ENCODE results near the gene CD36.

The CD36 gene

GRCh38 chr7:80686576-80686975 is 48.1 kb downstream of the CD36 start:
- DNase-seq (ENCODE audit: low spot score in 2 of 2) (no peak), ATAC-seq (no peak)
- no peak overlapping the region for H3K4me3 Mint-ChIP-seq
- H3K9me3 Mint-ChIP-seq: peaks cover 13% of the 10 kb centered on the region
- H3K36me3 Mint-ChIP-seq: no peaks in the 10 kb centered on the region
- no peak overlapping the region for H3K27ac Mint-ChIP-seq
- no peaks in the 10 kb centered on the region for H3K4me1 Mint-ChIP-seq

GRCh38 chr7:80699045-80699638 is 60.7 kb downstream of the CD36 start:
- H3K9me3 Mint-ChIP-seq: peaks cover 9% of the 10 kb centered on the region
- DNase-seq (ENCODE audit: low spot score in 2 of 2): no peak

GRCh38 chr7:80699721-80700256 is 61.3 kb downstream of the CD36 start:
- Mint-ChIP-seq H3K9me3 (peaks cover 9% of the 10 kb centered on the region), H3K36me3 (no peaks in the 10 kb centered on the region), H3K27ac (no peak overlapping the region), H3K4me1 (no peaks in the 10 kb centered on the region), H3K4me3 (no peak overlapping the region)
- DNase-seq (ENCODE audit: low spot score in 2 of 2) (no peak), ATAC-seq (no peak)

More at GRCh38 chr7:80699045-80699638, 60.7 kb downstream of the CD36 start:
- H3K36me3 Mint-ChIP-seq: no peaks in the 10 kb centered on the region
- H3K27ac Mint-ChIP-seq: no peak overlapping the region
- no peak for ATAC-seq
- no peaks in the 10 kb centered on the region for H3K4me1 Mint-ChIP-seq
- H3K4me3 Mint-ChIP-seq: no peak overlapping the region

GRCh38 chr7:80703272-80703671 is 64.8 kb downstream of the CD36 start:
- Mint-ChIP-seq H3K36me3 (no peaks in the 10 kb centered on the region), H3K4me1 (no peaks in the 10 kb centered on the region), H3K9me3 (peaks cover 22% of the 10 kb centered on the region), H3K4me3 (no peak overlapping the region), H3K27ac (no peak overlapping the region)
- ATAC-seq (no peak), DNase-seq (ENCODE audit: low spot score in 2 of 2) (no peak)

GRCh38 chr7:80705130-80705781 is 66.8 kb downstream of the CD36 start:
- no peak for DNase-seq (ENCODE audit: low spot score in 2 of 2)
- peaks cover 25% of the 10 kb centered on the region for H3K9me3 Mint-ChIP-seq
- no peak overlapping the region for H3K4me3 Mint-ChIP-seq

GRCh38 chr7:80707318-80707717 is 68.9 kb downstream of the CD36 start:
- DNase-seq (ENCODE audit: low spot score in 2 of 2) (no peak), ATAC-seq (no peak)
- no peaks in the 10 kb centered on the region for H3K4me1 Mint-ChIP-seq
- no peaks in the 10 kb centered on the region for H3K36me3 Mint-ChIP-seq
- H3K27ac Mint-ChIP-seq: no peak overlapping the region
- H3K9me3 Mint-ChIP-seq: peaks cover 22% of the 10 kb centered on the region
- no peak overlapping the region for H3K4me3 Mint-ChIP-seq

More at GRCh38 chr7:80705130-80705781, 66.8 kb downstream of the CD36 start:
- no peak for ATAC-seq
- Mint-ChIP-seq H3K27ac (no peak overlapping the region), H3K36me3 (no peaks in the 10 kb centered on the region), H3K4me1 (no peaks in the 10 kb centered on the region)

- Mint-ChIP-seq H3K4me3 (no peak overlapping the region), H3K27ac (no peak overlapping the region), H3K4me1 (no peaks in the 10 kb centered on the region), H3K36me3 (no peaks in the 10 kb centered on the region), H3K9me3 (peaks cover 18% of the 10 kb centered on the region)
- DNase-seq (ENCODE audit: low spot score in 2 of 2) (no peak), ATAC-seq (no peak)
Measured at GRCh38 chr7:80708123-80708522, 69.7 kb downstream of the CD36 start.

GRCh38 chr7:80711531-80711930 is 73.1 kb downstream of the CD36 start:
- Mint-ChIP-seq H3K4me1 (no peaks in the 10 kb centered on the region), H3K36me3 (no peaks in the 10 kb centered on the region), H3K27ac (no peak overlapping the region), H3K9me3 (peaks cover 12% of the 10 kb centered on the region), H3K4me3 (no peak overlapping the region)
- ATAC-seq (no peak), DNase-seq (ENCODE audit: low spot score in 2 of 2) (no peak)

GRCh38 chr7:80719261-80719660 is 80.8 kb downstream of the CD36 start:
- no peaks in the 10 kb centered on the region for H3K36me3 Mint-ChIP-seq
- no peaks in the 10 kb centered on the region for H3K4me1 Mint-ChIP-seq
- ATAC-seq (no peak), DNase-seq (ENCODE audit: low spot score in 2 of 2) (no peak)
- peaks cover 6% of the 10 kb centered on the region for H3K9me3 Mint-ChIP-seq
- no peak overlapping the region for H3K27ac Mint-ChIP-seq
- no peak overlapping the region for H3K4me3 Mint-ChIP-seq

GRCh38 chr7:80720146-80720545 is 81.7 kb downstream of the CD36 start:
- DNase-seq (ENCODE audit: low spot score in 2 of 2) (no peak), ATAC-seq (no peak)
- Mint-ChIP-seq H3K4me3 (no peak overlapping the region), H3K27ac (no peak overlapping the region), H3K9me3 (peaks cover 6% of the 10 kb centered on the region), H3K4me1 (no peaks in the 10 kb centered on the region), H3K36me3 (no peaks in the 10 kb centered on the region)

- H3K9me3 Mint-ChIP-seq: peaks cover 6% of the 10 kb centered on the region
- H3K4me1 Mint-ChIP-seq: no peaks in the 10 kb centered on the region
- ATAC-seq (no peak), DNase-seq (ENCODE audit: low spot score in 2 of 2) (no peak)
- H3K27ac Mint-ChIP-seq: no peak overlapping the region
- no peaks in the 10 kb centered on the region for H3K36me3 Mint-ChIP-seq
- H3K4me3 Mint-ChIP-seq: no peak overlapping the region
Measured at GRCh38 chr7:80721883-80722615, 83.6 kb downstream of the CD36 start.

GRCh38 chr7:80722616-80723195 is 84.3 kb downstream of the CD36 start:
- Mint-ChIP-seq H3K4me3 (no peak overlapping the region), H3K36me3 (no peaks in the 10 kb centered on the region), H3K27ac (no peak overlapping the region), H3K9me3 (peaks cover 6% of the 10 kb centered on the region), H3K4me1 (no peaks in the 10 kb centered on the region)
- no peak for ATAC-seq
- DNase-seq (ENCODE audit: low spot score in 2 of 2): no peak

- Mint-ChIP-seq H3K27ac (no peak overlapping the region), H3K36me3 (no peaks in the 10 kb centered on the region), H3K4me3 (no peak overlapping the region), H3K4me1 (no peaks in the 10 kb centered on the region), H3K9me3 (peaks cover 6% of the 10 kb centered on the region)
- DNase-seq (ENCODE audit: low spot score in 2 of 2) (no peak), ATAC-seq (no peak)
Measured at GRCh38 chr7:80724249-80724871, 85.9 kb downstream of the CD36 start.

- H3K27ac Mint-ChIP-seq: no peak overlapping the region
- ATAC-seq (no peak), DNase-seq (ENCODE audit: low spot score in 2 of 2) (no peak)
Measured at GRCh38 chr7:80725181-80725611, 86.8 kb downstream of the CD36 start.

More at GRCh38 chr7:80725181-80725611, 86.8 kb downstream of the CD36 start:
- H3K4me3 Mint-ChIP-seq: no peak overlapping the region
- peaks cover 6% of the 10 kb centered on the region for H3K9me3 Mint-ChIP-seq
- no peaks in the 10 kb centered on the region for H3K4me1 Mint-ChIP-seq
- H3K36me3 Mint-ChIP-seq: no peaks in the 10 kb centered on the region

All from stimulated activated effector memory CD8-positive, alpha-beta T cell treated with anti-CD3 and anti-CD28 coated beads, Interleukin-12 subunit alpha, Interleukin-12 subunit beta, amount 100 ng/mL, for 72 hours (primary cell).